HAP-1 (cell line): ENCODE data around the gene TMEM259.

Experiments used
- DNase-seq, 2 experiments: peaks; one replicate each; pipeline ENCODE4 v3.0.0-alpha.2; 2016 to 2020; ENCODE audit warnings: low spot score in 2 of 2
- H3K27me3 ChIP-seq: fragments of 250-450 bp; sonication (Bioruptor Pico); 2 replicates; pipeline ENCODE4 v1.5.1; 2020; ENCODE audit warnings: low read depth, mild to moderate bottlenecking, moderate library complexity
- H3K36me3 ChIP-seq: fragments of 250-450 bp; sonication (Bioruptor Pico); replicated peaks from 2 replicates; pipeline ENCODE4 v1.5.1; 2020; ENCODE audit warnings: mild to moderate bottlenecking
- H3K4me1 ChIP-seq: fragments of 250-450 bp; sonication (Bioruptor Pico); 2 replicates; pipeline ENCODE4 v1.5.1; 2020; ENCODE audit warnings: mild to moderate bottlenecking
- H3K4me3 ChIP-seq: fragments of 250-450 bp; sonication (Bioruptor Pico); 2 replicates; pipeline ENCODE4 v1.5.1; 2020; ENCODE audit warnings: mild to moderate bottlenecking, moderate library complexity
- H3K9me3 ChIP-seq: fragments of 250-450 bp; sonication (Bioruptor Pico); 2 replicates; pipeline ENCODE4 v1.5.1; 2020; ENCODE audit warnings: mild to moderate bottlenecking, moderate library complexity
- in situ Hi-C: fragments of 300-500 bp; cut with MboI; formaldehyde crosslinking; loops from 3 replicates; pipeline ENCODE4 v1.14.3; 2020; ENCODE audit warnings: low sequenced_read_pairs, inconsistent platforms, mixed read lengths

The TMEM259 gene

GRCh38 chr19:1019980-1020867, 699 bp downstream of the TMEM259 start:
- no peaks in the 10 kb centered on the region for H3K9me3 ChIP-seq
- H3K4me1 ChIP-seq, result peaks cover 10% of the 10 kb centered on the region
- H3K36me3 ChIP-seq, result peaks cover 23% of the 10 kb centered on the region; the same call in 1 of the 2 replicates
- no peaks in the 10 kb centered on the region for H3K27me3 ChIP-seq
- in situ Hi-C loops, result no loop called here
- no peak for DNase-seq
- H3K4me3 ChIP-seq, result peak overlapping the region; percentile 83

- in situ Hi-C loops, result no loop called here
- no peak for DNase-seq
- H3K4me3 ChIP-seq, result peak overlapping the region; percentile 83
- peaks cover 10% of the 10 kb centered on the region for H3K4me1 ChIP-seq
- H3K27me3 ChIP-seq, result no peaks in the 10 kb centered on the region
- H3K36me3 ChIP-seq, result peaks cover 27% of the 10 kb centered on the region
- no peaks in the 10 kb centered on the region for H3K9me3 ChIP-seq
Observed at GRCh38 chr19:1019616-1019961, 1.3 kb downstream of the TMEM259 start.

GRCh38 chr19:1018932-1019615, 1.8 kb downstream of the TMEM259 start:
- H3K4me3 ChIP-seq, result peak overlapping the region; percentile 83
- no peak for DNase-seq

GRCh38 chr19:1018393-1018792, 2.5 kb downstream of the TMEM259 start:
- no peaks in the 10 kb centered on the region for H3K27me3 ChIP-seq
- no peak for DNase-seq
- peaks cover 38% of the 10 kb centered on the region for H3K36me3 ChIP-seq
- H3K4me1 ChIP-seq, result peaks cover 10% of the 10 kb centered on the region
- no peaks in the 10 kb centered on the region for H3K9me3 ChIP-seq
- no peak overlapping the region for H3K4me3 ChIP-seq
- in situ Hi-C loops, result no loop called here

More at GRCh38 chr19:1018932-1019615, 1.8 kb downstream of the TMEM259 start:
- H3K27me3 ChIP-seq, result no peaks in the 10 kb centered on the region
- H3K9me3 ChIP-seq, result no peaks in the 10 kb centered on the region
- H3K4me1 ChIP-seq, result peaks cover 10% of the 10 kb centered on the region
- peaks cover 31% of the 10 kb centered on the region for H3K36me3 ChIP-seq
- in situ Hi-C loops, result no loop called here

- peaks cover 10% of the 10 kb centered on the region for H3K4me1 ChIP-seq
- no peaks in the 10 kb centered on the region for H3K9me3 ChIP-seq
- in situ Hi-C loops, result no loop called here
- H3K27me3 ChIP-seq, result no peaks in the 10 kb centered on the region
- peaks cover 42% of the 10 kb centered on the region for H3K36me3 ChIP-seq
- no peak for DNase-seq
- H3K4me3 ChIP-seq, result no peak overlapping the region
Observed at GRCh38 chr19:1017906-1018305, 3.0 kb downstream of the TMEM259 start.

- Histone ChIP-seq H3K4me3 (no peak overlapping the region), H3K9me3 (no peaks in the 10 kb centered on the region), H3K27me3 (no peaks in the 10 kb centered on the region), H3K36me3 (peaks cover 46% of the 10 kb centered on the region), H3K4me1 (peaks cover 10% of the 10 kb centered on the region)
- DNase-seq, result no peak
- in situ Hi-C loops, result no loop called here
Observed at GRCh38 chr19:1017115-1017905, 3.6 kb downstream of the TMEM259 start.

GRCh38 chr19:1016647-1017114, 4.2 kb downstream of the TMEM259 start:
- in situ Hi-C loops, result no loop called here
- Histone ChIP-seq H3K27me3 (no peaks in the 10 kb centered on the region), H3K9me3 (no peaks in the 10 kb centered on the region), H3K36me3 (peaks cover 52% of the 10 kb centered on the region), H3K4me3 (no peak overlapping the region), H3K4me1 (peaks cover 8% of the 10 kb centered on the region)
- DNase-seq, result no peak

- H3K36me3 ChIP-seq, result peaks cover 56% of the 10 kb centered on the region
- H3K9me3 ChIP-seq, result no peaks in the 10 kb centered on the region
- peaks cover 5% of the 10 kb centered on the region; the same call in 1 of the 2 replicates for H3K4me1 ChIP-seq
- H3K27me3 ChIP-seq, result no peaks in the 10 kb centered on the region
- H3K4me3 ChIP-seq, result no peak overlapping the region
- in situ Hi-C loops, result no loop called here
- no peak for DNase-seq
Observed at GRCh38 chr19:1015782-1016646, 4.9 kb downstream of the TMEM259 start.

GRCh38 chr19:1015061-1015781, 5.7 kb downstream of the TMEM259 start:
- in situ Hi-C loops, result no loop called here
- Histone ChIP-seq H3K9me3 (no peaks in the 10 kb centered on the region), H3K4me3 (no peak overlapping the region), H3K36me3 (peaks cover 63% of the 10 kb centered on the region), H3K4me1 (peaks cover 5% of the 10 kb centered on the region; the same call in 1 of the 2 replicates), H3K27me3 (no peaks in the 10 kb centered on the region)
- no peak for DNase-seq

GRCh38 chr19:1014161-1015060, 6.5 kb downstream of the TMEM259 start:
- Histone ChIP-seq H3K4me3 (no peak overlapping the region), H3K36me3 (peaks cover 70% of the 10 kb centered on the region), H3K27me3 (no peaks in the 10 kb centered on the region), H3K4me1 (peaks cover 5% of the 10 kb centered on the region; the same call in 1 of the 2 replicates), H3K9me3 (no peaks in the 10 kb centered on the region)
- no peak for DNase-seq
- in situ Hi-C loops, result no loop called here

GRCh38 chr19:1013218-1013617, 7.7 kb downstream of the TMEM259 start:
- in situ Hi-C loops, result no loop called here
- H3K4me1 ChIP-seq, result no peaks in the 10 kb centered on the region
- peaks cover 62% of the 10 kb centered on the region for H3K36me3 ChIP-seq
- H3K4me3 ChIP-seq, result no peak overlapping the region
- no peaks in the 10 kb centered on the region for H3K27me3 ChIP-seq
- H3K9me3 ChIP-seq, result no peaks in the 10 kb centered on the region
- no peak for DNase-seq

GRCh38 chr19:1012334-1012733, 8.6 kb downstream of the TMEM259 start:
- Histone ChIP-seq H3K4me1 (no peaks in the 10 kb centered on the region), H3K36me3 (peaks cover 57% of the 10 kb centered on the region), H3K27me3 (no peaks in the 10 kb centered on the region), H3K4me3 (no peak overlapping the region), H3K9me3 (no peaks in the 10 kb centered on the region)
- DNase-seq, result no peak
- in situ Hi-C loops, result no loop called here
